Gastroesophageal sphincter (tissue), 3 donors: ENCODE results near the gene RERE.

Source experiments
- POLR2A ChIP-seq, 2 donors: fragments of 450-650 bp; IDR thresholded peaks; one replicate each; pipeline ENCODE4 v1.6.1; 2017; ENCODE audit warnings: antibody characterized with exemption in 2 of 2, mild to moderate bottlenecking in 2 of 2, moderate library complexity in 1 of 2
- POLR2AphosphoS5 ChIP-seq: sonication (generic); formaldehyde crosslinking; IDR thresholded peaks from one replicate; pipeline ENCODE4 v1.6.1; 2017; ENCODE audit warnings: antibody characterized with exemption
- TF ChIP-seq, protein P1 (sequence below), 4 experiments: fragments of 200-600 bp in 2 of 4; fragments of 450-650 bp in 2 of 4; sonication (generic) in 1 of 4; IDR thresholded peaks; one replicate each; pipeline ENCODE4 v1.5.1; 2017 to 2019; ENCODE audit warnings: antibody characterized with exemption in 4 of 4, mild to moderate bottlenecking in 2 of 4, moderate library complexity in 2 of 4

DNA sequence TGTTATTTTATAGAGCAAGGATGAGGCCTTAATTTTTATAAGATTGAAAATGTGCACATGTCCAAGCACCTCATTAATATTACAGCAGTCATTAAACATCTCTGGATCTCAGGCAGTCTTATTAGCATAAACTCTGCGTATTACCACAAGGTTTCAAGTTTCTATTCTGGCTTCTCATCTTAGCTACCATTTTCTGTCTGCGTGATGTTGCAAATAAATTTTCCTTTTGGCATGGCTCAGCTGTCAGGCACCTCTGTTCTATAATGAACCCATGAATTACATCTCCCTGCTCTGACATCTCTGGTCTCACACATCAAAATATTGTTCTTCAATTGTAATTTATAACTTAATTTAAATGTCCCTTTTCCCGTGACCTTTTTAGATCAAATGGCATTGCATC is 343.1 kb downstream of the RERE start:
- TF ChIP-seq POLR2A (IDR thresholded peaks at IDR 0.05) (no peak), POLR2AphosphoS5 (no peak)
- TF ChIP-seq, protein P1, sequence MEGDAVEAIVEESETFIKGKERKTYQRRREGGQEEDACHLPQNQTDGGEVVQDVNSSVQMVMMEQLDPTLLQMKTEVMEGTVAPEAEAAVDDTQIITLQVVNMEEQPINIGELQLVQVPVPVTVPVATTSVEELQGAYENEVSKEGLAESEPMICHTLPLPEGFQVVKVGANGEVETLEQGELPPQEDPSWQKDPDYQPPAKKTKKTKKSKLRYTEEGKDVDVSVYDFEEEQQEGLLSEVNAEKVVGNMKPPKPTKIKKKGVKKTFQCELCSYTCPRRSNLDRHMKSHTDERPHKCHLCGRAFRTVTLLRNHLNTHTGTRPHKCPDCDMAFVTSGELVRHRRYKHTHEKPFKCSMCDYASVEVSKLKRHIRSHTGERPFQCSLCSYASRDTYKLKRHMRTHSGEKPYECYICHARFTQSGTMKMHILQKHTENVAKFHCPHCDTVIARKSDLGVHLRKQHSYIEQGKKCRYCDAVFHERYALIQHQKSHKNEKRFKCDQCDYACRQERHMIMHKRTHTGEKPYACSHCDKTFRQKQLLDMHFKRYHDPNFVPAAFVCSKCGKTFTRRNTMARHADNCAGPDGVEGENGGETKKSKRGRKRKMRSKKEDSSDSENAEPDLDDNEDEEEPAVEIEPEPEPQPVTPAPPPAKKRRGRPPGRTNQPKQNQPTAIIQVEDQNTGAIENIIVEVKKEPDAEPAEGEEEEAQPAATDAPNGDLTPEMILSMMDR (IDR thresholded peaks at IDR 0.05), result no peak
